GM23338 (cell line): Measurements from ENCODE around the gene PRDM5.

Experiments used
- CREB1 ChIP-seq: fragments of 250-450 bp; sonication (Bioruptor Pico); IDR thresholded peaks from 2 replicates; pipeline ENCODE4 v1.5.0; 2020; ENCODE audit warnings: low read depth, mild to moderate bottlenecking, moderate library complexity
- CTCF ChIP-seq, 2 experiments: fragments of 200-600 bp in 1 of 2; sonication (generic) in 1 of 2; conservative IDR thresholded peaks; 2 replicates each; pipeline versions ENCODE4 v1.5.1 to v1.6.1; 2016 to 2017; ENCODE audit warnings: antibody characterized with exemption in 2 of 2, low read depth in 2 of 2, mild to moderate bottlenecking in 2 of 2, moderate library complexity in 1 of 2
- EZH2 ChIP-seq: fragments of 200-600 bp; sonication (generic); IDR thresholded peaks from one replicate; pipeline ENCODE4 v1.8.0; 2017; ENCODE audit warnings: antibody characterized with exemption, mild to moderate bottlenecking, low read depth; ENCODE audit not compliant: unreplicated experiment
- EZH2phosphoT487 ChIP-seq: fragments of 200-600 bp; sonication (generic); IDR thresholded peaks from one replicate; pipeline ENCODE4 v1.8.1; 2018; ENCODE audit warnings: antibody characterized with exemption; ENCODE audit not compliant: unreplicated experiment
- JUNB ChIP-seq: IDR thresholded peaks from one replicate; pipeline ENCODE4 v1.6.1; 2016; ENCODE audit warnings: antibody characterized with exemption; ENCODE audit not compliant: unreplicated experiment
- POLR2AphosphoS5 ChIP-seq: IDR thresholded peaks from 2 replicates; pipeline ENCODE4 v1.6.1; 2016; ENCODE audit warnings: antibody characterized with exemption, low read depth
- TF ChIP-seq, protein P1 (sequence below): IDR thresholded peaks from one replicate; pipeline ENCODE4 v1.6.1; 2018; ENCODE audit warnings: antibody characterized with exemption; ENCODE audit not compliant: unreplicated experiment

GRCh38 chr4:120826853-120827252 lies 95.7 kb downstream of the PRDM5 start:
- TF ChIP-seq CTCF (conservative IDR thresholded peaks at IDR 0.05; ENCODE audit: low read depth in 2 of 2) (no peak), EZH2phosphoT487 (no peak), POLR2AphosphoS5 (no peak), CREB1 (CRISPR knock-in tag) (no peak), EZH2 (no peak), JUNB (no peak)
- TF ChIP-seq, protein P1, sequence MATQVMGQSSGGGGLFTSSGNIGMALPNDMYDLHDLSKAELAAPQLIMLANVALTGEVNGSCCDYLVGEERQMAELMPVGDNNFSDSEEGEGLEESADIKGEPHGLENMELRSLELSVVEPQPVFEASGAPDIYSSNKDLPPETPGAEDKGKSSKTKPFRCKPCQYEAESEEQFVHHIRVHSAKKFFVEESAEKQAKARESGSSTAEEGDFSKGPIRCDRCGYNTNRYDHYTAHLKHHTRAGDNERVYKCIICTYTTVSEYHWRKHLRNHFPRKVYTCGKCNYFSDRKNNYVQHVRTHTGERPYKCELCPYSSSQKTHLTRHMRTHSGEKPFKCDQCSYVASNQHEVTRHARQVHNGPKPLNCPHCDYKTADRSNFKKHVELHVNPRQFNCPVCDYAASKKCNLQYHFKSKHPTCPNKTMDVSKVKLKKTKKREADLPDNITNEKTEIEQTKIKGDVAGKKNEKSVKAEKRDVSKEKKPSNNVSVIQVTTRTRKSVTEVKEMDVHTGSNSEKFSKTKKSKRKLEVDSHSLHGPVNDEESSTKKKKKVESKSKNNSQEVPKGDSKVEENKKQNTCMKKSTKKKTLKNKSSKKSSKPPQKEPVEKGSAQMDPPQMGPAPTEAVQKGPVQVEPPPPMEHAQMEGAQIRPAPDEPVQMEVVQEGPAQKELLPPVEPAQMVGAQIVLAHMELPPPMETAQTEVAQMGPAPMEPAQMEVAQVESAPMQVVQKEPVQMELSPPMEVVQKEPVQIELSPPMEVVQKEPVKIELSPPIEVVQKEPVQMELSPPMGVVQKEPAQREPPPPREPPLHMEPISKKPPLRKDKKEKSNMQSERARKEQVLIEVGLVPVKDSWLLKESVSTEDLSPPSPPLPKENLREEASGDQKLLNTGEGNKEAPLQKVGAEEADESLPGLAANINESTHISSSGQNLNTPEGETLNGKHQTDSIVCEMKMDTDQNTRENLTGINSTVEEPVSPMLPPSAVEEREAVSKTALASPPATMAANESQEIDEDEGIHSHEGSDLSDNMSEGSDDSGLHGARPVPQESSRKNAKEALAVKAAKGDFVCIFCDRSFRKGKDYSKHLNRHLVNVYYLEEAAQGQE, result no peak
